Thyroid gland (tissue), 4 donors: ENCODE measurements around the gene ALDH1L1.

Source experiments
- POLR2A ChIP-seq, 2 donors: fragments of 450-650 bp; IDR thresholded peaks; one replicate each; pipeline ENCODE4 v1.6.1; 2017; ENCODE audit warnings: antibody characterized with exemption in 2 of 2, mild to moderate bottlenecking in 2 of 2, moderate library complexity in 1 of 2
- TF ChIP-seq, protein P1 (sequence below), 6 experiments: fragments of 200-600 bp in 3 of 6; fragments of 450-650 bp in 3 of 6; sonication (generic) in 3 of 6; IDR thresholded peaks; one replicate each; pipeline ENCODE4 v1.5.1; 2016 to 2019; ENCODE audit warnings: antibody characterized with exemption in 6 of 6, mild to moderate bottlenecking in 2 of 6, inconsistent platforms in 1 of 6, moderate library complexity in 1 of 6

DNA sequence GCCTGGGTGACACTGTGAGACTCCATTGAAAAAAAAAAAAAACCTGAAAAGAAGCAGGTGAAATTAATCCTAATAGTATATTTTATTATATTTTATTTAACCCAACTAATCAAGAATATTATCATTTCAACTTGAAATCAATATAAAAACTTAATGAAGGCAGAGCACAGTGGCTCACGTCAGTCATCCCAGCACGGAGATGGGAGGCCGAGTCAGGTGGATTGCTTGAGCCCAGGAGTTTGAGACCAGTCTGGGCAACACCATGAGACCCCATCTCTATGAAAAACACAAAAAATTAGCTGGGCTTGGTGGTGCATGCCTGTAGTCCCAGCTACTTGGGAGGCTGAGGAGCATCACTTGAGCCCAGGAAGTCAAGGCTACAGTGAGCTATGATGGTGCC lies 63.2 kb downstream of the ALDH1L1 start:
- TF ChIP-seq, protein P1, sequence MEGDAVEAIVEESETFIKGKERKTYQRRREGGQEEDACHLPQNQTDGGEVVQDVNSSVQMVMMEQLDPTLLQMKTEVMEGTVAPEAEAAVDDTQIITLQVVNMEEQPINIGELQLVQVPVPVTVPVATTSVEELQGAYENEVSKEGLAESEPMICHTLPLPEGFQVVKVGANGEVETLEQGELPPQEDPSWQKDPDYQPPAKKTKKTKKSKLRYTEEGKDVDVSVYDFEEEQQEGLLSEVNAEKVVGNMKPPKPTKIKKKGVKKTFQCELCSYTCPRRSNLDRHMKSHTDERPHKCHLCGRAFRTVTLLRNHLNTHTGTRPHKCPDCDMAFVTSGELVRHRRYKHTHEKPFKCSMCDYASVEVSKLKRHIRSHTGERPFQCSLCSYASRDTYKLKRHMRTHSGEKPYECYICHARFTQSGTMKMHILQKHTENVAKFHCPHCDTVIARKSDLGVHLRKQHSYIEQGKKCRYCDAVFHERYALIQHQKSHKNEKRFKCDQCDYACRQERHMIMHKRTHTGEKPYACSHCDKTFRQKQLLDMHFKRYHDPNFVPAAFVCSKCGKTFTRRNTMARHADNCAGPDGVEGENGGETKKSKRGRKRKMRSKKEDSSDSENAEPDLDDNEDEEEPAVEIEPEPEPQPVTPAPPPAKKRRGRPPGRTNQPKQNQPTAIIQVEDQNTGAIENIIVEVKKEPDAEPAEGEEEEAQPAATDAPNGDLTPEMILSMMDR (IDR thresholded peaks at IDR 0.05), result no peak
- no peak for TF ChIP-seq POLR2A (IDR thresholded peaks at IDR 0.05)
